Measurements from ENCODE around the gene PGGT1B. TPM values are rescaled to one million over a fixed set of nuclear protein-coding genes. Genes with fewer than 3 reads are reported as not detected.

PGGT1B gene
- total and polyA plus RNA-seq, 9 of the 15 experiments (the other 6 are each of a cell fraction or from before 2014, with no cell fraction given): 5.3 to 33.7 (median 19.8) TPM

- no peak for TF ChIP-seq TCFL5 (CRISPR knock-in tag; conservative IDR thresholded peaks at IDR 0.05)
- no peak for TF ChIP-seq RAD21 (CRISPR knock-in tag; conservative IDR thresholded peaks at IDR 0.05 in 1 of 2, IDR thresholded peaks at IDR 0.05 in 1 of 2)
- TF ChIP-seq, protein P1, sequence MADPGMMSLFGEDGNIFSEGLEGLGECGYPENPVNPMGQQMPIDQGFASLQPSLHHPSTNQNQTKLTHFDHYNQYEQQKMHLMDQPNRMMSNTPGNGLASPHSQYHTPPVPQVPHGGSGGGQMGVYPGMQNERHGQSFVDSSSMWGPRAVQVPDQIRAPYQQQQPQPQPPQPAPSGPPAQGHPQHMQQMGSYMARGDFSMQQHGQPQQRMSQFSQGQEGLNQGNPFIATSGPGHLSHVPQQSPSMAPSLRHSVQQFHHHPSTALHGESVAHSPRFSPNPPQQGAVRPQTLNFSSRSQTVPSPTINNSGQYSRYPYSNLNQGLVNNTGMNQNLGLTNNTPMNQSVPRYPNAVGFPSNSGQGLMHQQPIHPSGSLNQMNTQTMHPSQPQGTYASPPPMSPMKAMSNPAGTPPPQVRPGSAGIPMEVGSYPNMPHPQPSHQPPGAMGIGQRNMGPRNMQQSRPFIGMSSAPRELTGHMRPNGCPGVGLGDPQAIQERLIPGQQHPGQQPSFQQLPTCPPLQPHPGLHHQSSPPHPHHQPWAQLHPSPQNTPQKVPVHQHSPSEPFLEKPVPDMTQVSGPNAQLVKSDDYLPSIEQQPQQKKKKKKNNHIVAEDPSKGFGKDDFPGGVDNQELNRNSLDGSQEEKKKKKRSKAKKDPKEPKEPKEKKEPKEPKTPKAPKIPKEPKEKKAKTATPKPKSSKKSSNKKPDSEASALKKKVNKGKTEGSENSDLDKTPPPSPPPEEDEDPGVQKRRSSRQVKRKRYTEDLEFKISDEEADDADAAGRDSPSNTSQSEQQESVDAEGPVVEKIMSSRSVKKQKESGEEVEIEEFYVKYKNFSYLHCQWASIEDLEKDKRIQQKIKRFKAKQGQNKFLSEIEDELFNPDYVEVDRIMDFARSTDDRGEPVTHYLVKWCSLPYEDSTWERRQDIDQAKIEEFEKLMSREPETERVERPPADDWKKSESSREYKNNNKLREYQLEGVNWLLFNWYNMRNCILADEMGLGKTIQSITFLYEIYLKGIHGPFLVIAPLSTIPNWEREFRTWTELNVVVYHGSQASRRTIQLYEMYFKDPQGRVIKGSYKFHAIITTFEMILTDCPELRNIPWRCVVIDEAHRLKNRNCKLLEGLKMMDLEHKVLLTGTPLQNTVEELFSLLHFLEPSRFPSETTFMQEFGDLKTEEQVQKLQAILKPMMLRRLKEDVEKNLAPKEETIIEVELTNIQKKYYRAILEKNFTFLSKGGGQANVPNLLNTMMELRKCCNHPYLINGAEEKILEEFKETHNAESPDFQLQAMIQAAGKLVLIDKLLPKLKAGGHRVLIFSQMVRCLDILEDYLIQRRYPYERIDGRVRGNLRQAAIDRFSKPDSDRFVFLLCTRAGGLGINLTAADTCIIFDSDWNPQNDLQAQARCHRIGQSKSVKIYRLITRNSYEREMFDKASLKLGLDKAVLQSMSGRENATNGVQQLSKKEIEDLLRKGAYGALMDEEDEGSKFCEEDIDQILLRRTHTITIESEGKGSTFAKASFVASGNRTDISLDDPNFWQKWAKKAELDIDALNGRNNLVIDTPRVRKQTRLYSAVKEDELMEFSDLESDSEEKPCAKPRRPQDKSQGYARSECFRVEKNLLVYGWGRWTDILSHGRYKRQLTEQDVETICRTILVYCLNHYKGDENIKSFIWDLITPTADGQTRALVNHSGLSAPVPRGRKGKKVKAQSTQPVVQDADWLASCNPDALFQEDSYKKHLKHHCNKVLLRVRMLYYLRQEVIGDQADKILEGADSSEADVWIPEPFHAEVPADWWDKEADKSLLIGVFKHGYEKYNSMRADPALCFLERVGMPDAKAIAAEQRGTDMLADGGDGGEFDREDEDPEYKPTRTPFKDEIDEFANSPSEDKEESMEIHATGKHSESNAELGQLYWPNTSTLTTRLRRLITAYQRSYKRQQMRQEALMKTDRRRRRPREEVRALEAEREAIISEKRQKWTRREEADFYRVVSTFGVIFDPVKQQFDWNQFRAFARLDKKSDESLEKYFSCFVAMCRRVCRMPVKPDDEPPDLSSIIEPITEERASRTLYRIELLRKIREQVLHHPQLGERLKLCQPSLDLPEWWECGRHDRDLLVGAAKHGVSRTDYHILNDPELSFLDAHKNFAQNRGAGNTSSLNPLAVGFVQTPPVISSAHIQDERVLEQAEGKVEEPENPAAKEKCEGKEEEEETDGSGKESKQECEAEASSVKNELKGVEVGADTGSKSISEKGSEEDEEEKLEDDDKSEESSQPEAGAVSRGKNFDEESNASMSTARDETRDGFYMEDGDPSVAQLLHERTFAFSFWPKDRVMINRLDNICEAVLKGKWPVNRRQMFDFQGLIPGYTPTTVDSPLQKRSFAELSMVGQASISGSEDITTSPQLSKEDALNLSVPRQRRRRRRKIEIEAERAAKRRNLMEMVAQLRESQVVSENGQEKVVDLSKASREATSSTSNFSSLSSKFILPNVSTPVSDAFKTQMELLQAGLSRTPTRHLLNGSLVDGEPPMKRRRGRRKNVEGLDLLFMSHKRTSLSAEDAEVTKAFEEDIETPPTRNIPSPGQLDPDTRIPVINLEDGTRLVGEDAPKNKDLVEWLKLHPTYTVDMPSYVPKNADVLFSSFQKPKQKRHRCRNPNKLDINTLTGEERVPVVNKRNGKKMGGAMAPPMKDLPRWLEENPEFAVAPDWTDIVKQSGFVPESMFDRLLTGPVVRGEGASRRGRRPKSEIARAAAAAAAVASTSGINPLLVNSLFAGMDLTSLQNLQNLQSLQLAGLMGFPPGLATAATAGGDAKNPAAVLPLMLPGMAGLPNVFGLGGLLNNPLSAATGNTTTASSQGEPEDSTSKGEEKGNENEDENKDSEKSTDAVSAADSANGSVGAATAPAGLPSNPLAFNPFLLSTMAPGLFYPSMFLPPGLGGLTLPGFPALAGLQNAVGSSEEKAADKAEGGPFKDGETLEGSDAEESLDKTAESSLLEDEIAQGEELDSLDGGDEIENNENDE (IDR thresholded peaks at IDR 0.05; ENCODE audit: low read depth, low read length): no peak
- TF ChIP-seq, protein P2, sequence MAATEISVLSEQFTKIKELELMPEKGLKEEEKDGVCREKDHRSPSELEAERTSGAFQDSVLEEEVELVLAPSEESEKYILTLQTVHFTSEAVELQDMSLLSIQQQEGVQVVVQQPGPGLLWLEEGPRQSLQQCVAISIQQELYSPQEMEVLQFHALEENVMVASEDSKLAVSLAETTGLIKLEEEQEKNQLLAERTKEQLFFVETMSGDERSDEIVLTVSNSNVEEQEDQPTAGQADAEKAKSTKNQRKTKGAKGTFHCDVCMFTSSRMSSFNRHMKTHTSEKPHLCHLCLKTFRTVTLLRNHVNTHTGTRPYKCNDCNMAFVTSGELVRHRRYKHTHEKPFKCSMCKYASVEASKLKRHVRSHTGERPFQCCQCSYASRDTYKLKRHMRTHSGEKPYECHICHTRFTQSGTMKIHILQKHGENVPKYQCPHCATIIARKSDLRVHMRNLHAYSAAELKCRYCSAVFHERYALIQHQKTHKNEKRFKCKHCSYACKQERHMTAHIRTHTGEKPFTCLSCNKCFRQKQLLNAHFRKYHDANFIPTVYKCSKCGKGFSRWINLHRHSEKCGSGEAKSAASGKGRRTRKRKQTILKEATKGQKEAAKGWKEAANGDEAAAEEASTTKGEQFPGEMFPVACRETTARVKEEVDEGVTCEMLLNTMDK (IDR thresholded peaks at IDR 0.05; ENCODE audit: borderline replicate concordance, insufficient read depth, low read depth, low read length, poor library complexity, severe bottlenecking): no peak
- TF ChIP-seq POU5F1 (IDR thresholded peaks at IDR 0.05; ENCODE audit: borderline replicate concordance, low read depth, low read length, partially characterized antibody): no peak
- TF ChIP-seq NFYB (IDR thresholded peaks at IDR 0.05; ENCODE audit: extremely low read depth, insufficient read length): no peak
- peak; percentile 70; the same call in 1 of the 2 replicates for TF ChIP-seq ESRRA (IDR thresholded peaks at IDR 0.05; ENCODE audit: borderline replicate concordance, low read depth)
- TF ChIP-seq NRF1 (conservative IDR thresholded peaks at IDR 0.05 in 1 of 2, IDR thresholded peaks at IDR 0.05 in 1 of 2): peak; percentile 58 to 68
Observed at GRCh38 chr5:115262321-115263077, at the start of gene PGGT1B (continued).
